Spleen (tissue), 7 donors: ENCODE measurements around the gene NFKBIE.

Experiments
- CTCF ChIP-seq, 11 experiments: fragments of 200-600 bp in 7 of 11; fragments of 450-650 bp in 4 of 11; sonication (generic) in 4 of 11; IDR thresholded peaks in 8 of 11; conservative IDR thresholded peaks in 3 of 11; 1 replicate in 7 of 11; 2 replicates in 4 of 11; pipeline versions ENCODE4 v1.4.0 to v1.8.0; 2016 to 2021; ENCODE audit warnings: antibody characterized with exemption in 11 of 11, inconsistent platforms in 4 of 11, mild to moderate bottlenecking in 1 of 11
- POLR2AphosphoS5 ChIP-seq, 3 donors: sonication (generic); formaldehyde crosslinking; IDR thresholded peaks; one replicate each; pipeline ENCODE4 v1.5.1; 2017; ENCODE audit warnings: antibody characterized with exemption in 3 of 3
- donor health status: DM: no; HTN: no; CAD: no; lungs with moderate emphysema.
- donor health status: DM: no; HTN: no; CAD: no.
- donor health status: DM: no; HTN: no; CAD: no.

DNA sequence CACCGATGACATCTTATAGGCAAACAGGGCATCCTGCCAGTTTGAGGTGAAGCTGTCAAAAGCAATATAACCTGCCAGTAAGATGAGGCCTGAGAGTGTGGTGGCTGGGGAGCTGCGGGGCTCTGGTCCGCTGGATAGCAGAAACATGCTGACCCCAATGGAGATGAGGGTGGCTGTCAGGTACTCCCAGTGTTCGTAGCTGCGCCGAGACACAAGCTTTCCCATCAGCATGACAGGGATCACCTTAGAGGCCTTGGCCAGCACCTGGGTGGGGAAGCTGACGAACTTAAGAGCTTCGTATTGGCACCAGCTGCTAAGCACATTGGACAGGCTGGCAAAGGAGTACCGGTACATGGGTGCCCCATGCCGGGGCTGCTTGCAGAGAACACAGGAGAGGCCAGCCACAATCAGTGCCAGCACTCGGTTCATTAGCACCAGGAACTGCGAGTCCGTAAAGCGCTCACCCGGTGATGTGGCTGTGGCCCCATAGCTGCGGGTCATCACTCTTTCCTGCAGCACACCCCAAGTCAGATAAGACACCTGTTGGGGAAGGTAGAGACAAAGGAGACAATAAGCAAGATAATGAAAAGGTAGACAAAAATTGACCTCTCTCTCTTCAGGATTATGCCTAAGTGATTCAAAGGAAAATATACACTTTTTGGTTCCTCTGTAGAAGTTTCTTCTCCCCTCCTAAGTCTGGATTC is 10.1 kb downstream of the NFKBIE start:
- TF ChIP-seq CTCF (IDR thresholded peaks at IDR 0.05 in 8 of 11, conservative IDR thresholded peaks at IDR 0.05 in 3 of 11) (no peak), POLR2AphosphoS5 (IDR thresholded peaks at IDR 0.05) (peak; percentile 46 to 55 (median 50))
